Dermis microvascular lymphatic vessel endothelial cell (primary cell): ENCODE results near the gene CAMTA1. TPM values are rescaled to one million over a fixed set of nuclear protein-coding genes. Genes with fewer than 3 reads are reported as not detected.

ENCODE experiments used
- DNase-seq, 2 donors: peaks; one replicate each; pipeline versions ENCODE4 v3.0.0 to v3.0.0-alpha.2; 2010; ENCODE audit warnings: low read depth in 2 of 2
- total RNA-seq: library from RNA; depleted of rRNA; stranded (reverse); fragments of >200 nt; gene quantifications from 2 replicates; pipeline ENCODE4 v1.2.1, GENCODE V29; 2014

The CAMTA1 gene
- total RNA-seq, 1 donor from 2014 or later = 33.9 TPM

GRCh38 chr1:7795406-7795805 lies 1010.2 kb downstream of the CAMTA1 start:
- DNase-seq = no peak

- no peak for DNase-seq
Measured at GRCh38 chr1:7805460-7805859, 1020.2 kb downstream of the CAMTA1 start.

GRCh38 chr1:7808253-7808844 lies 1023.1 kb downstream of the CAMTA1 start:
- DNase-seq = peak; percentile 26 to 50

GRCh38 chr1:7809742-7810141 lies 1024.5 kb downstream of the CAMTA1 start:
- DNase-seq = no peak

GRCh38 chr1:7810395-7810794 lies 1025.1 kb downstream of the CAMTA1 start:
- DNase-seq = peak in 1 of 2 donors; percentile 67

- no peak for DNase-seq
Measured at GRCh38 chr1:7811476-7811875, 1026.2 kb downstream of the CAMTA1 start.

GRCh38 chr1:7813677-7814373 lies 1028.6 kb downstream of the CAMTA1 start:
- DNase-seq = no peak

Other genes with a start within 250 kb of the CAMTA1 start
- gene NOL9, start 230.9 kb upstream of the CAMTA1 start, total RNA-seq = 16.4 and 17.7 TPM in 2 replicates
- 0.13 TPM in 1 of 2 replicates, not detected in the other for gene TAS1R1, start 230.1 kb upstream of the CAMTA1 start, total RNA-seq
- gene ZBTB48, start 205.5 kb upstream of the CAMTA1 start, total RNA-seq = 9.5 and 14.0 TPM in 2 replicates
- gene KLHL21, start 182.6 kb upstream of the CAMTA1 start, total RNA-seq = 9.4 and 19.7 TPM in 2 replicates
- gene PHF13, start 171.7 kb upstream of the CAMTA1 start, total RNA-seq = 7.2 and 10.2 TPM in 2 replicates
- 15.6 and 16.0 TPM in 2 replicates for gene THAP3, start 160.6 kb upstream of the CAMTA1 start, total RNA-seq
- gene DNAJC11, start 83.6 kb upstream of the CAMTA1 start, total RNA-seq = 32.4 and 32.5 TPM in 2 replicates